ENCODE results near the gene SCG5.

Gene SCG5

GRCh38 chr15:32677238-32677750 lies 35.8 kb downstream of the SCG5 start:
- TF ChIP-seq EZH2phosphoT487 (IDR thresholded peaks at IDR 0.05; ENCODE audit: low read depth): no peak
- TF ChIP-seq, protein P1, sequence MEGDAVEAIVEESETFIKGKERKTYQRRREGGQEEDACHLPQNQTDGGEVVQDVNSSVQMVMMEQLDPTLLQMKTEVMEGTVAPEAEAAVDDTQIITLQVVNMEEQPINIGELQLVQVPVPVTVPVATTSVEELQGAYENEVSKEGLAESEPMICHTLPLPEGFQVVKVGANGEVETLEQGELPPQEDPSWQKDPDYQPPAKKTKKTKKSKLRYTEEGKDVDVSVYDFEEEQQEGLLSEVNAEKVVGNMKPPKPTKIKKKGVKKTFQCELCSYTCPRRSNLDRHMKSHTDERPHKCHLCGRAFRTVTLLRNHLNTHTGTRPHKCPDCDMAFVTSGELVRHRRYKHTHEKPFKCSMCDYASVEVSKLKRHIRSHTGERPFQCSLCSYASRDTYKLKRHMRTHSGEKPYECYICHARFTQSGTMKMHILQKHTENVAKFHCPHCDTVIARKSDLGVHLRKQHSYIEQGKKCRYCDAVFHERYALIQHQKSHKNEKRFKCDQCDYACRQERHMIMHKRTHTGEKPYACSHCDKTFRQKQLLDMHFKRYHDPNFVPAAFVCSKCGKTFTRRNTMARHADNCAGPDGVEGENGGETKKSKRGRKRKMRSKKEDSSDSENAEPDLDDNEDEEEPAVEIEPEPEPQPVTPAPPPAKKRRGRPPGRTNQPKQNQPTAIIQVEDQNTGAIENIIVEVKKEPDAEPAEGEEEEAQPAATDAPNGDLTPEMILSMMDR (IDR thresholded peaks at IDR 0.05; ENCODE audit: low read depth, low read length): no peak
- H3K27me3 ChIP-seq (ENCODE audit: low read depth, low read length): no peaks in the 10 kb centered on the region
- peaks cover 6% of the 10 kb centered on the region for H3K4me1 ChIP-seq (ENCODE audit: low read length)
- H3K9me3 ChIP-seq (ENCODE audit: insufficient read depth, low read length): no peaks in the 10 kb centered on the region
- H3K9ac ChIP-seq (ENCODE audit: low read length): no peak overlapping the region
- H2AFZ ChIP-seq (ENCODE audit: low read depth, low read length): no peak overlapping the region
- H4K20me1 ChIP-seq (ENCODE audit: insufficient read depth, low read length): no peaks in the 10 kb centered on the region
- H3K79me2 ChIP-seq (ENCODE audit: low read length): no peaks in the 10 kb centered on the region
- no peak overlapping the region for H3K27ac ChIP-seq (ENCODE audit: low read length)
- no peak overlapping the region for H3K4me2 ChIP-seq (ENCODE audit: low read length)
- no peaks in the 10 kb centered on the region for H3K36me3 ChIP-seq (replicated peaks; ENCODE audit: low read depth, low read length)
- H3K4me3 ChIP-seq (ENCODE audit: low read length): no peak overlapping the region

DNA sequence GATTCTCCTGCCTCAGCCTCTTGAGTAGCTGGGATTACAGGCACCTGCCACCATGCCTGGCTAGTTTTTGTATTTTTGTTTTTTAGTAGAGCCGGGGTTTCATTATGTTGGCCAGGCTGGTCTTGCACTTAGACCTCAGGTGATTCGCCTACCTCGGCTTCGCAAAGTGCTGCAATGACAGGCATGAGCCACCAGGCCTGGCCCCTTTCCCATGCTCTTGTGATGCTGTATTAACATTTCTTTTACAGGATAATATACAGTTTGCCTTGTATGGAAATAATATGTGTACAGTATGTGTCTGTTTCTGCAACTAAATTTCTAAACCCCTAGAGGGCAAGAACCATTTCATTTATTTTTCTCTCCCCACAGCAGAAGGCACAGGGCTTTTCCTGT lies 37.8 kb downstream of the SCG5 start:
- Histone ChIP-seq H3K27ac (ENCODE audit: low read length) (no peak overlapping the region), H3K4me2 (ENCODE audit: low read length) (no peak overlapping the region), H3K79me2 (ENCODE audit: low read length) (no peaks in the 10 kb centered on the region), H4K20me1 (ENCODE audit: insufficient read depth, low read length) (no peaks in the 10 kb centered on the region), H3K36me3 (replicated peaks; ENCODE audit: low read depth, low read length) (peaks cover 5% of the 10 kb centered on the region), H3K9ac (ENCODE audit: low read length) (no peak overlapping the region), H3K4me3 (ENCODE audit: low read length) (no peak overlapping the region), H3K9me3 (ENCODE audit: insufficient read depth, low read length) (no peaks in the 10 kb centered on the region), H3K4me1 (ENCODE audit: low read length) (peaks cover 11% of the 10 kb centered on the region), H2AFZ (ENCODE audit: low read depth, low read length) (no peak overlapping the region), H3K27me3 (ENCODE audit: low read depth, low read length) (no peaks in the 10 kb centered on the region)
- TF ChIP-seq, protein P1 (IDR thresholded peaks at IDR 0.05; ENCODE audit: low read depth, low read length): no peak
- no peak for TF ChIP-seq EZH2phosphoT487 (IDR thresholded peaks at IDR 0.05; ENCODE audit: low read depth)

- H3K27ac ChIP-seq (ENCODE audit: low read length): no peak overlapping the region
- no peaks in the 10 kb centered on the region for H3K79me2 ChIP-seq (ENCODE audit: low read length)
- no peaks in the 10 kb centered on the region for H3K27me3 ChIP-seq (ENCODE audit: low read depth, low read length)
- H3K9me3 ChIP-seq (ENCODE audit: insufficient read depth, low read length): no peaks in the 10 kb centered on the region
- peaks cover 11% of the 10 kb centered on the region for H3K36me3 ChIP-seq (replicated peaks; ENCODE audit: low read depth, low read length)
- no peak overlapping the region for H3K9ac ChIP-seq (ENCODE audit: low read length)
- no peak overlapping the region for H3K4me2 ChIP-seq (ENCODE audit: low read length)
- H4K20me1 ChIP-seq (ENCODE audit: insufficient read depth, low read length): no peaks in the 10 kb centered on the region
- H3K4me1 ChIP-seq (ENCODE audit: low read length): peaks cover 18% of the 10 kb centered on the region
- no peak overlapping the region for H2AFZ ChIP-seq (ENCODE audit: low read depth, low read length)
- no peak for TF ChIP-seq EZH2phosphoT487 (IDR thresholded peaks at IDR 0.05; ENCODE audit: low read depth)
- TF ChIP-seq, protein P1 (IDR thresholded peaks at IDR 0.05; ENCODE audit: low read depth, low read length): no peak
- H3K4me3 ChIP-seq (ENCODE audit: low read length): no peak overlapping the region
Measured at GRCh38 chr15:32682569-32682968, 41.1 kb downstream of the SCG5 start.

DNA sequence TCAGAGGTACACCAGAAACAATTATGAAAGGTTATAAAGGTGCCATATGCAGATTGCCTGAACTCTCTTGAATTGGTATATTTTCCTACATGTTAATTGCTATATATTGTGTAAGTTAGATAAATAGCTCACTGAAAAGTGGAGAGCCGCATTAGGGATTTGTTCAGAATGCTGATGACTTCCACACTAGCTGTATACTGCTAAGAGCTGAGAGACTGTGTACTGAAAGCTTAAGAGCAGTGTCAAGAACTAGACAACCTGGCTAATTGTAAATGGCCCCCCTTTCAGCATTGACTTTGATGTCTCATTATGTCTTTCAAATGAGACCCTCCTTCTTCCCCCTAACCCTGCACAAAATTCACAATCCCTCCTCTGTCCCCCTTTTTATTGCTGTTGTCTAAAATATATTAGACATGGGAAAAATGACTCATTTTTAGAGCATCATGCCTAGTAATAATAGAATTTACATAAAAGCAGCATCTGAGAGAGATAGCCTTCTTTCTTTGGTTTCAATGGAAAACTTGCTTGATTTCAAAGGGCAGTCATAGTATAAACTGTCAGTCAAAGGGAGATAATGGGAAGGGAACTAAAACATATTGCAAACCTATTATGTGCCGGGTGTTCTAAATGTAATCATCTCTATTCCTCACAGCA lies 41.6 kb downstream of the SCG5 start:
- Histone ChIP-seq H3K4me1 (ENCODE audit: low read length) (peaks cover 18% of the 10 kb centered on the region), H3K79me2 (ENCODE audit: low read length) (no peaks in the 10 kb centered on the region), H3K4me3 (ENCODE audit: low read length) (no peak overlapping the region), H3K27ac (ENCODE audit: low read length) (no peak overlapping the region), H2AFZ (ENCODE audit: low read depth, low read length) (no peak overlapping the region), H3K9me3 (ENCODE audit: insufficient read depth, low read length) (no peaks in the 10 kb centered on the region), H3K27me3 (ENCODE audit: low read depth, low read length) (no peaks in the 10 kb centered on the region), H3K36me3 (replicated peaks; ENCODE audit: low read depth, low read length) (peaks cover 11% of the 10 kb centered on the region), H3K9ac (ENCODE audit: low read length) (no peak overlapping the region), H4K20me1 (ENCODE audit: insufficient read depth, low read length) (no peaks in the 10 kb centered on the region), H3K4me2 (ENCODE audit: low read length) (no peak overlapping the region)
- TF ChIP-seq, protein P1 (IDR thresholded peaks at IDR 0.05; ENCODE audit: low read depth, low read length): no peak
- TF ChIP-seq EZH2phosphoT487 (IDR thresholded peaks at IDR 0.05; ENCODE audit: low read depth): no peak

All from OCI-LY3 (cell line).